ENCODE data around the gene NLRP1.

- TF ChIP-seq, protein P1, sequence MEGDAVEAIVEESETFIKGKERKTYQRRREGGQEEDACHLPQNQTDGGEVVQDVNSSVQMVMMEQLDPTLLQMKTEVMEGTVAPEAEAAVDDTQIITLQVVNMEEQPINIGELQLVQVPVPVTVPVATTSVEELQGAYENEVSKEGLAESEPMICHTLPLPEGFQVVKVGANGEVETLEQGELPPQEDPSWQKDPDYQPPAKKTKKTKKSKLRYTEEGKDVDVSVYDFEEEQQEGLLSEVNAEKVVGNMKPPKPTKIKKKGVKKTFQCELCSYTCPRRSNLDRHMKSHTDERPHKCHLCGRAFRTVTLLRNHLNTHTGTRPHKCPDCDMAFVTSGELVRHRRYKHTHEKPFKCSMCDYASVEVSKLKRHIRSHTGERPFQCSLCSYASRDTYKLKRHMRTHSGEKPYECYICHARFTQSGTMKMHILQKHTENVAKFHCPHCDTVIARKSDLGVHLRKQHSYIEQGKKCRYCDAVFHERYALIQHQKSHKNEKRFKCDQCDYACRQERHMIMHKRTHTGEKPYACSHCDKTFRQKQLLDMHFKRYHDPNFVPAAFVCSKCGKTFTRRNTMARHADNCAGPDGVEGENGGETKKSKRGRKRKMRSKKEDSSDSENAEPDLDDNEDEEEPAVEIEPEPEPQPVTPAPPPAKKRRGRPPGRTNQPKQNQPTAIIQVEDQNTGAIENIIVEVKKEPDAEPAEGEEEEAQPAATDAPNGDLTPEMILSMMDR (IDR thresholded peaks at IDR 0.05), result no peak
- no peak for TF ChIP-seq POLR2A (IDR thresholded peaks at IDR 0.05)
- no peak for TF ChIP-seq EP300 (IDR thresholded peaks at IDR 0.05)
Observed at GRCh38 chr17:5621729-5622128, 37.4 kb upstream of the NLRP1 start.
